Right atrium auricular region (tissue), 2 donors: ENCODE data around the gene PPHLN1. TPM values are rescaled to one million over a fixed set of nuclear protein-coding genes. Genes with fewer than 3 reads are reported as not detected.

Source experiments
- DNase-seq: peaks from one replicate; pipeline ENCODE4 v3.0.0-alpha.2; 2019; ENCODE audit warnings: low spot score
- H3K27ac ChIP-seq, 2 donors: fragments of 200-600 bp; sonication (generic); 1 replicate in 1 of 2; 2 replicates in 1 of 2; pipeline ENCODE4 v1.5.1; 2016 to 2019
- H3K27me3 ChIP-seq, 2 donors: fragments of 200-600 bp; sonication (generic); one replicate each; pipeline versions ENCODE4 v1.5.1 to v1.6.0; 2017 to 2019
- H3K36me3 ChIP-seq: fragments of 200-600 bp; sonication (generic); one replicate; pipeline ENCODE4 v1.5.1; 2016
- H3K4me1 ChIP-seq, 2 donors: fragments of 200-600 bp; sonication (generic); one replicate each; pipeline versions ENCODE4 v1.5.1 to v1.6.0; 2017 to 2019
- H3K4me3 ChIP-seq, 2 donors: fragments of 200-600 bp; sonication (generic); 1 replicate in 1 of 2; 2 replicates in 1 of 2; pipeline ENCODE4 v1.5.1; 2017 to 2019; ENCODE audit warnings: mild to moderate bottlenecking in 1 of 2, moderate library complexity in 1 of 2
- H3K9me3 ChIP-seq, 2 donors: fragments of 200-600 bp; sonication (generic); one replicate each; pipeline ENCODE4 v1.5.1; 2019
- total RNA-seq, 2 donors: library from RNA; depleted of rRNA; stranded (reverse); fragments of >200 nt; gene quantifications; one replicate each; pipeline ENCODE4 v1.1.0, GENCODE V29; 2016
- TF ChIP-seq, protein P1 (sequence below), 2 donors: fragments of 200-600 bp; sonication (generic); IDR thresholded peaks; one replicate each; pipeline ENCODE4 v1.5.1; 2019; ENCODE audit warnings: antibody characterized with exemption in 2 of 2

PPHLN1 gene
- total RNA-seq, 2 donors from 2014 or later, result 36.6 to 46.6 TPM

DNA sequence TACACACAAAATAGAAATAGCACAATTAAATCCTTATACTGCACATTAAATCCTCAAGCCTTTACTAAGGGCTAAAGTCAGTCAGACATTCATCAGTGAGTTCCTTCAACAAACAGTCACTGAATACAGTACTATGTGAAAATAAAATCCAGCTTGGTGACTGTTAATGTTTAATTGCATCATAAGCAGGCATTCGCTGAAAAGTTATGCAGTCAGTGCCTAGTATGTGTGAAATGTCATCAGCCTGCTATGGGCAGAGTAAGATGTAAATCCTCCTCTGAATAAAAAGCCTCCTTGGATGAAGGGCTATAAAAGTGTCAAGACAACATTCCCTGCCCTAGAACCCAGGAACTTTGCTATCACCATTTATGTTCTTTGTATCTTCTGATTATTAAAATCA lies 147.2 kb downstream of the PPHLN1 start:
- DNase-seq, result no peak
- Histone ChIP-seq H3K36me3 (no peaks in the 10 kb centered on the region), H3K9me3 (no peaks in the 10 kb centered on the region), H3K27ac (no peak overlapping the region), H3K4me1 (peaks cover 0 to 17% of the 10 kb centered on the region in 2 donors), H3K4me3 (no peak overlapping the region), H3K27me3 (no peaks in the 10 kb centered on the region)
- TF ChIP-seq, protein P1, sequence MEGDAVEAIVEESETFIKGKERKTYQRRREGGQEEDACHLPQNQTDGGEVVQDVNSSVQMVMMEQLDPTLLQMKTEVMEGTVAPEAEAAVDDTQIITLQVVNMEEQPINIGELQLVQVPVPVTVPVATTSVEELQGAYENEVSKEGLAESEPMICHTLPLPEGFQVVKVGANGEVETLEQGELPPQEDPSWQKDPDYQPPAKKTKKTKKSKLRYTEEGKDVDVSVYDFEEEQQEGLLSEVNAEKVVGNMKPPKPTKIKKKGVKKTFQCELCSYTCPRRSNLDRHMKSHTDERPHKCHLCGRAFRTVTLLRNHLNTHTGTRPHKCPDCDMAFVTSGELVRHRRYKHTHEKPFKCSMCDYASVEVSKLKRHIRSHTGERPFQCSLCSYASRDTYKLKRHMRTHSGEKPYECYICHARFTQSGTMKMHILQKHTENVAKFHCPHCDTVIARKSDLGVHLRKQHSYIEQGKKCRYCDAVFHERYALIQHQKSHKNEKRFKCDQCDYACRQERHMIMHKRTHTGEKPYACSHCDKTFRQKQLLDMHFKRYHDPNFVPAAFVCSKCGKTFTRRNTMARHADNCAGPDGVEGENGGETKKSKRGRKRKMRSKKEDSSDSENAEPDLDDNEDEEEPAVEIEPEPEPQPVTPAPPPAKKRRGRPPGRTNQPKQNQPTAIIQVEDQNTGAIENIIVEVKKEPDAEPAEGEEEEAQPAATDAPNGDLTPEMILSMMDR (IDR thresholded peaks at IDR 0.05), result no peak

DNA sequence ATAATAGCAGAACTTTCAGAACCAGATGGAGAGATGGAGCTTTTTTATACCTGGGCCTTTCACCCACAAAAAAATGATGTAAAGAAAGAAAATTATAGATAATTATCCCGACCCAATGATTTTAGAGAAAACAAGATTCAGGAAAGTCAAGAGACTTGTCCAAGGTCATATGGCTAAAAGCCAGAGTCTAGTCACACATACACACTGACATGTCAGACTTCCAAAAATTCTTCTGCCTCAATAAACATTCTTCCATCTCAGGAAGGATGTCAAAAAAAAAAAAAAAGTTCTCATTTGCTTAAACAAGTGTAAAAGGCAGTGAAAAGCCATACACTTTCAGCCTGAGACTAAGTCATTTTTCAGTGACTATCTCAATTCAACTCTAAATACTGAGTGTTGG lies 147.6 kb downstream of the PPHLN1 start:
- Histone ChIP-seq H3K27me3 (no peaks in the 10 kb centered on the region), H3K27ac (no peak overlapping the region), H3K4me3 (no peak overlapping the region), H3K36me3 (no peaks in the 10 kb centered on the region), H3K9me3 (no peaks in the 10 kb centered on the region), H3K4me1 (peaks cover 0 to 13% of the 10 kb centered on the region in 2 donors)
- TF ChIP-seq, protein P1 (IDR thresholded peaks at IDR 0.05), result no peak
- no peak for DNase-seq

DNA sequence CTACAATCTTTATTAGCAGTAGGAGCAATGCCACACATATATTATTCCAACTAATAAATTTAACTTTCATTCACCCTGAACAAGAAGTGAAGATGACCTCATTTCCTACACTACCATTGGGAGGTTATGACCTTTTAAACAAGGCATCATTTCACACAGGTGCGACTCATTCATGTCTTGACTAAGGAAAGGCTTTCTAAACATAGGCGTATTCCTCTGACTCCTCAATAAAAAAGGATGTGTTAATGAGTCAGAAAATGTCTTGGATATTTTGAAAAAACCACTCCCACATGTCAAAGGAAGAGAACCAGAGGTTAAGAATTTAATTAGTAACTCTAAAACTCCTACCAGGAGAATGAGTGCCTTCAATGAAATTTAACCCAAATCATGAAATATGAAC lies 148.4 kb downstream of the PPHLN1 start:
- Histone ChIP-seq H3K4me3 (no peak overlapping the region), H3K27ac (no peak overlapping the region), H3K9me3 (no peaks in the 10 kb centered on the region), H3K4me1 (peaks cover 0 to 12% of the 10 kb centered on the region in 2 donors), H3K27me3 (no peaks in the 10 kb centered on the region), H3K36me3 (no peaks in the 10 kb centered on the region)
- TF ChIP-seq, protein P1 (IDR thresholded peaks at IDR 0.05), result no peak
- DNase-seq, result no peak

DNA sequence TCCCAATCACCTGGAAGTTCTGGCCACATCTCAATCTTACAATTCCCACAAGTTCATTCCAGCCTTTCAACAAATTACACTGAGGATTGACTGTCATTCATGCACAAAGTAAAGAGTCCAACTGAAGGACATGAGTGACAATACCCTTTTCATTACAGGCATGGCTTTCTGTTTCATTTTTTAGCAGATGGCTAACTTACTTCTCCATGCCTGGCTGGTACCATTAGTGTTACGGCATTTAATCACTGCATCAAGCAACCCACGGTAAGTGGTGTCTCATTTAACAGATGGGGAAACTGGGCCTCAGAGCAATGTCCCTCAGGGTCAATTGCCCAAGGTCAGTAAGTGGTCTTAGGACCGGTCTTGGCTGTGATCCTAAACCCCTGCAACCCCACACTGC lies 149.1 kb downstream of the PPHLN1 start:
- H3K4me1 ChIP-seq, result peaks cover 0 to 12% of the 10 kb centered on the region in 2 donors
- no peaks in the 10 kb centered on the region for H3K36me3 ChIP-seq
- TF ChIP-seq, protein P1 (IDR thresholded peaks at IDR 0.05), result no peak
- H3K27me3 ChIP-seq, result no peaks in the 10 kb centered on the region
- no peaks in the 10 kb centered on the region for H3K9me3 ChIP-seq
- no peak overlapping the region for H3K4me3 ChIP-seq
- DNase-seq, result no peak
- H3K27ac ChIP-seq, result no peak overlapping the region

DNA sequence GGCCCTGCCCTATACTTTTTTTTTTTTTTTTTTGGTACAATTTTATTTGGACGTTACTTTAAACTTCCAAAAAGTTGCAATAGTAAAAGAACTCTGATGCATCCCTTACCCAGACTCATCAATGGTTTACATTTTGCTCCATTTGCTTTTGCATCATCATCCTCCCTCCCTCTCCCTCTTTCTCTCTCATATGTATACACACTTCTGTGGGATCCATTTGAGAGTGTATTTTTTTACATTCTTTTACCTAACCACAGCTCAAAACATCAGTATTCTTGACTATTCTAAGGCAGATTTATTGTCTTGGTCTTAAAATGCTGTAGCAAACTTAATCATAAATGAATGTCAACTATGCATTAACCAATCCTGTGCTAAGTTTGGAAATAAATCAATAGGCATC lies 152.0 kb downstream of the PPHLN1 start:
- H3K27me3 ChIP-seq, result no peaks in the 10 kb centered on the region
- H3K27ac ChIP-seq, result no peak overlapping the region
- H3K4me1 ChIP-seq, result peaks cover 0 to 10% of the 10 kb centered on the region in 2 donors
- no peak for DNase-seq
- no peak overlapping the region for H3K4me3 ChIP-seq
- no peaks in the 10 kb centered on the region for H3K9me3 ChIP-seq
- TF ChIP-seq, protein P1 (IDR thresholded peaks at IDR 0.05), result no peak
- no peaks in the 10 kb centered on the region for H3K36me3 ChIP-seq

DNA sequence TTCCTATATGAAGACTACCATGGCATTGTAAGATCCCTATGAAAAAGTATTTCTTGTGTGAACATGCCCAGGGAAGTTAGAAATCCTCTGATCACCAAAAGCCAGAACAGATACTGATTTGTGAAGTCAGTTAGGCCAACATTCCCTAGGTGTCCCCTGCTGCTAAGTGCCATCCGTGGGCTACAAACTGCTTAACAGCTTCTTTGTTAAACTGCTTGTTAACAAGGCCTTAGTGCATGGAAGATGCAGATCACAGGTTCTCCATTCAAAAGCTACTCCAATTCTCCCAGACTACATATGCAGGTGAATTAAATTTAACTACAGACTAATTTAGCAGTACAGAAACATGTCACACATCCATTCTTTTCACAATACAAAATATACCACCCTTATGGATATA lies 155.4 kb downstream of the PPHLN1 start:
- Histone ChIP-seq H3K4me1 (peaks cover 0 to 20% of the 10 kb centered on the region in 2 donors), H3K4me3 (no peak overlapping the region)

More for the DNA sequence above, 155.4 kb downstream of the PPHLN1 start:
- H3K36me3 ChIP-seq, result no peaks in the 10 kb centered on the region
- H3K9me3 ChIP-seq, result no peaks in the 10 kb centered on the region
- no peak for DNase-seq
- H3K27me3 ChIP-seq, result no peaks in the 10 kb centered on the region
- TF ChIP-seq, protein P1 (IDR thresholded peaks at IDR 0.05), result no peak
- peak overlapping the region; percentile 46 to 86 for H3K27ac ChIP-seq
